Esophagus squamous epithelium (tissue), 5 donors: ENCODE measurements around the gene ZNF669. TPM values are rescaled to one million over a fixed set of nuclear protein-coding genes. Genes with fewer than 3 reads are reported as not detected.

Experiments
- DNase-seq: peaks from one replicate; lab custom pipeline; 2025; lab: John Stamatoyannopoulos, UW
- H3K27ac ChIP-seq, 4 donors: fragments of 200-600 bp; sonication (generic); one replicate each; pipeline ENCODE4 v1.5.1; 2016 to 2019; ENCODE audit warnings: mild to moderate bottlenecking in 1 of 4
- H3K27me3 ChIP-seq, 4 donors: fragments of 200-600 bp; sonication (generic); 1 replicate in 3 of 4; 2 replicates in 1 of 4; pipeline versions ENCODE4 v1.5.1 to v1.6.0; 2017 to 2021; ENCODE audit warnings: antibody characterized with exemption in 1 of 4
- H3K36me3 ChIP-seq, 3 donors: fragments of 200-600 bp; sonication (generic); one replicate each; pipeline ENCODE4 v1.5.1; 2016 to 2019
- H3K4me1 ChIP-seq, 3 donors: fragments of 200-600 bp; sonication (generic); one replicate each; pipeline ENCODE4 v1.5.1; 2017 to 2019
- H3K4me3 ChIP-seq, 4 donors: fragments of 200-600 bp; sonication (generic); 1 replicate in 3 of 4; 2 replicates in 1 of 4; pipeline ENCODE4 v1.5.1; 2016 to 2019; ENCODE audit warnings: mild to moderate bottlenecking in 2 of 4, moderate library complexity in 1 of 4
- H3K9me3 ChIP-seq, 3 donors: fragments of 200-600 bp; sonication (generic); one replicate each; pipeline ENCODE4 v1.5.1; 2016 to 2019
- CTCF ChIP-seq, 6 experiments: fragments of 450-650 bp in 4 of 6; fragments of 200-600 bp in 2 of 6; sonication (generic) in 2 of 6; IDR thresholded peaks; one replicate each; pipeline ENCODE4 v1.5.1; 2016 to 2019; ENCODE audit warnings: antibody characterized with exemption in 6 of 6, mild to moderate bottlenecking in 4 of 6, moderate library complexity in 4 of 6
- POLR2A ChIP-seq, 4 donors: fragments of 450-650 bp; IDR thresholded peaks; one replicate each; pipeline ENCODE4 v1.6.1; 2017; ENCODE audit warnings: antibody characterized with exemption in 4 of 4, mild to moderate bottlenecking in 4 of 4, moderate library complexity in 3 of 4
- WGBS, 2 donors: methylation state at CpG; one replicate each; pipeline ENCODE4 v1.1.5; 2018; 5-methylcytosine and 5-hydroxymethylcytosine counted together
- intact Hi-C: fragments of 100-400 bp; cut with DNase I; formaldehyde crosslinking; loops from one replicate; pipeline ENCODE4 v1.15.0; 2022
- total RNA-seq, 4 donors: library from RNA; depleted of rRNA; stranded (reverse); fragments of >200 nt; gene quantifications; one replicate each; pipeline ENCODE4 v1.1.0, GENCODE V29; 2016
- donor health status: DM: yes; HTN: yes; CAD: no.

The ZNF669 gene
- total RNA-seq, 4 donors from 2014 or later: 0.95 to 6.7 (median 3.2) TPM

GRCh38 chr1:247060771-247061170 is 43.4 kb downstream of the ZNF669 start:
- H3K9me3 ChIP-seq: peaks cover 0 to 49% (median 13%) of the 10 kb centered on the region in 3 donors
- H3K4me1 ChIP-seq: no peaks in the 10 kb centered on the region
- TF ChIP-seq CTCF (IDR thresholded peaks at IDR 0.05): no peak
- 84 to 88% methylated on average over 4 of the region's 4 CpGs for WGBS, 2 donors
- H3K4me3 ChIP-seq: no peak overlapping the region
- no peak for DNase-seq
- H3K36me3 ChIP-seq: peaks cover 0 to 5% (median 0%) of the 10 kb centered on the region in 3 donors
- no peak overlapping the region for H3K27ac ChIP-seq
- no peaks in the 10 kb centered on the region for H3K27me3 ChIP-seq
- intact Hi-C loops: no loop called here

GRCh38 chr1:247056071-247056470 is 48.1 kb downstream of the ZNF669 start:
- no peak overlapping the region for H3K4me3 ChIP-seq
- no peak for DNase-seq

GRCh38 chr1:247054992-247055415 is 49.2 kb downstream of the ZNF669 start:
- Histone ChIP-seq H3K27ac (no peak overlapping the region), H3K4me1 (no peaks in the 10 kb centered on the region), H3K36me3 (no peaks in the 10 kb centered on the region), H3K4me3 (no peak overlapping the region), H3K9me3 (peaks cover 0 to 78% (median 58%) of the 10 kb centered on the region in 3 donors), H3K27me3 (no peaks in the 10 kb centered on the region)
- no peak for DNase-seq
- TF ChIP-seq CTCF (IDR thresholded peaks at IDR 0.05) (no peak), POLR2A (IDR thresholded peaks at IDR 0.05) (no peak)
- 18 to 40% methylated on average over 2 of the region's 2 CpGs for WGBS, 2 donors
- intact Hi-C loops: no loop called here

More at GRCh38 chr1:247056071-247056470, 48.1 kb downstream of the ZNF669 start:
- Histone ChIP-seq H3K27ac (no peak overlapping the region), H3K4me1 (no peaks in the 10 kb centered on the region), H3K9me3 (peaks cover 0 to 68% (median 48%) of the 10 kb centered on the region in 3 donors), H3K27me3 (no peaks in the 10 kb centered on the region), H3K36me3 (peaks cover 0 to 5% (median 0%) of the 10 kb centered on the region in 3 donors)
- TF ChIP-seq CTCF (IDR thresholded peaks at IDR 0.05): no peak
- TF ChIP-seq POLR2A (IDR thresholded peaks at IDR 0.05): no peak
- WGBS, 2 donors: 69 to 82% methylated on average over 2 of the region's 2 CpGs
- intact Hi-C loops: no loop called here

Other genes with a start within 250 kb of the ZNF669 start
- gene AHCTF1, start 172.4 kb downstream of the ZNF669 start, total RNA-seq: 10 to 100 TPM; 12.3 to 38.7 (median 29.0) TPM
- gene ZNF695, start 96.3 kb downstream of the ZNF669 start, total RNA-seq: under 1 TPM; 0.15 to 0.76 (median 0.31) TPM
- 1 to 10 TPM in 2 of 4 donors, under 1 TPM in 2; 0.57 to 4.0 (median 1.1) TPM for gene ZNF670, start 25.5 kb downstream of the ZNF669 start, total RNA-seq
- gene ZNF124, start 67.7 kb upstream of the ZNF669 start, total RNA-seq: 10 to 100 TPM in 3 of 4 donors, 1 to 10 TPM in 1; 5.7 to 36.4 (median 14.1) TPM
- gene VN1R5, start 151.7 kb upstream of the ZNF669 start, total RNA-seq: not detected
- 10 to 100 TPM in 1 of 4 donors, 1 to 10 TPM in 3; 8.9 to 21.2 (median 9.5) TPM for gene ZNF496, start 227.5 kb upstream of the ZNF669 start, total RNA-seq